Stimulated activated CD8-positive, alpha-beta memory T cell treated with anti-CD3 and anti-CD28 coated beads, Interleukin-2, amount 100 ng/mL, for 48 hours (primary cell): Measurements from ENCODE around the gene IGSF10.
"Not testable (repeated sequence)": the region's sequence is repeated elsewhere in the genome, so short reads cannot be mapped to it uniquely, and the experiment has no call there.

Experiments
- DNase-seq, 2 donors: peaks; one replicate each; pipeline ENCODE4 v3.0.0-alpha.2; 2020; ENCODE audit warnings: low read depth in 2 of 2

The IGSF10 gene, protein sequence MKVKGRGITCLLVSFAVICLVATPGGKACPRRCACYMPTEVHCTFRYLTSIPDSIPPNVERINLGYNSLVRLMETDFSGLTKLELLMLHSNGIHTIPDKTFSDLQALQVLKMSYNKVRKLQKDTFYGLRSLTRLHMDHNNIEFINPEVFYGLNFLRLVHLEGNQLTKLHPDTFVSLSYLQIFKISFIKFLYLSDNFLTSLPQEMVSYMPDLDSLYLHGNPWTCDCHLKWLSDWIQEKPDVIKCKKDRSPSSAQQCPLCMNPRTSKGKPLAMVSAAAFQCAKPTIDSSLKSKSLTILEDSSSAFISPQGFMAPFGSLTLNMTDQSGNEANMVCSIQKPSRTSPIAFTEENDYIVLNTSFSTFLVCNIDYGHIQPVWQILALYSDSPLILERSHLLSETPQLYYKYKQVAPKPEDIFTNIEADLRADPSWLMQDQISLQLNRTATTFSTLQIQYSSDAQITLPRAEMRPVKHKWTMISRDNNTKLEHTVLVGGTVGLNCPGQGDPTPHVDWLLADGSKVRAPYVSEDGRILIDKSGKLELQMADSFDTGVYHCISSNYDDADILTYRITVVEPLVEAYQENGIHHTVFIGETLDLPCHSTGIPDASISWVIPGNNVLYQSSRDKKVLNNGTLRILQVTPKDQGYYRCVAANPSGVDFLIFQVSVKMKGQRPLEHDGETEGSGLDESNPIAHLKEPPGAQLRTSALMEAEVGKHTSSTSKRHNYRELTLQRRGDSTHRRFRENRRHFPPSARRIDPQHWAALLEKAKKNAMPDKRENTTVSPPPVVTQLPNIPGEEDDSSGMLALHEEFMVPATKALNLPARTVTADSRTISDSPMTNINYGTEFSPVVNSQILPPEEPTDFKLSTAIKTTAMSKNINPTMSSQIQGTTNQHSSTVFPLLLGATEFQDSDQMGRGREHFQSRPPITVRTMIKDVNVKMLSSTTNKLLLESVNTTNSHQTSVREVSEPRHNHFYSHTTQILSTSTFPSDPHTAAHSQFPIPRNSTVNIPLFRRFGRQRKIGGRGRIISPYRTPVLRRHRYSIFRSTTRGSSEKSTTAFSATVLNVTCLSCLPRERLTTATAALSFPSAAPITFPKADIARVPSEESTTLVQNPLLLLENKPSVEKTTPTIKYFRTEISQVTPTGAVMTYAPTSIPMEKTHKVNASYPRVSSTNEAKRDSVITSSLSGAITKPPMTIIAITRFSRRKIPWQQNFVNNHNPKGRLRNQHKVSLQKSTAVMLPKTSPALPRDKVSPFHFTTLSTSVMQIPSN (N-terminal part only)

DNA sequence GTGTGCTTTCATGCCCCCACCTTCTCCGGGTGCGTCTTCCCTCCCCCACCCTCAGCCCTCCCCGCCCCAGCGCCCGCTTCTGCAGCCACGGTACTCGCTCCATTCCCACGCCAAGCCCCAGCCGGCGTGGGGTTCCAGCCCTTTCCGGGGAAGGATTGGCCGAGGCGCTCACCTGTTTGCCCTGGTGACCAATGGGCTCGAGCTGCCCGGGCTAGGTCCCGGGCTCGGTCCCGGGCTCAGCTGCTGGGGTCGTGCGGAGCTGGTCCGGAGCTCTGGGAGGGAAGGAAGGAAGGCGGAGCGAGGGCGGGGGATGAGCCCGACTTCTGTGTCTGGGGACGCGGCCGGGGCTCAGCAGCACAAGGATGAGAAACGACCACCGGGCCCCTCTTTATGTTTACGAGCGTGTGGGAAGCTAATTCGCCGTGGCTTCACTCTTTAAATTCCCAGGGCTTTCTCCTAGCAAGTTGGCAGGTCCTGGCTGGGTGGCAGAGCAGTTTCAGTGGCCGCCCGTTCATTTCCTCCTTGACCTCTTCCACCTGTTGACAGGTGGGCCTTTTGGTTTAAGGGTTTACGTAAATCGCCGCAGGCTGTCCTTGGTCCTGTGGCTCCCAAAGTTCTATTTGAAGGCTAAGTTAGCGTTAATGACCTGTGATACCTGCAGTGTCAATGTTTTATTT lies at the start of gene IGSF10:
IGSF10 (minus strand) TSS at position 288 of the 677 bp plus-strand sequence. CDS start 2,352 bp downstream, outside the sequence.
- DNase-seq: no peak

DNA sequence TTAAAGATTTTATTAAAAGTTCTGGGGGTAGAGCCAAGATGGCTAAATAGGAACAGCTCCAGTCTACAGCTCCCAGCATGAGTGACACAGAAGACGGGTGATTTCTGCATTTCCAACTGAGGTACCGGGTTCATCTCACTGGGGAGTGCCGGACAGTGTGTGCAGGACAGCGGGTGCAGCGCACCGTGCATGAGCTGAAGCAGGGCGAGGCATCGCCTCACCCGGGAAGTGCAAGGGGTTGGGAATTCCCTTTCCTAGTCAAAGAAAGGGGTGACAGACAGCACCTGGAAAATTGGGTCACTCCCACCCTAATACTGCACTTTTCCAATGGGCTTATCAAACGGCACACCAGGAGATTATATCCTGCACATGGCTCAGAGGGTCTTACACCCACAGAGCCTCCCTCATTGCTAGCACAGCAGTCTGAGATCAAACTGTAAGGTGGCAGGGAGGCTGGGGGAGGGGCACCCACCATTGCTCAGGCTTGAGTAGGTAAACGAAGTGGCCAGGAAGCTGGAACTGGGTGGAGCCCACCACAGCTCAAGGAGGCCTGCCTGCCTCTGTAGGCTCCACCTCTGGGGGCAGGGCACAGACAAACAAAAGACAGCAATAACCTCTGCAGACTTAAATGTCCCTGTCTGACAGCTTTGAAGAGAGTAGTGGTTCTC lies 48.7 kb upstream of the IGSF10 start:
- DNase-seq: not testable (repeated sequence)

DNA sequence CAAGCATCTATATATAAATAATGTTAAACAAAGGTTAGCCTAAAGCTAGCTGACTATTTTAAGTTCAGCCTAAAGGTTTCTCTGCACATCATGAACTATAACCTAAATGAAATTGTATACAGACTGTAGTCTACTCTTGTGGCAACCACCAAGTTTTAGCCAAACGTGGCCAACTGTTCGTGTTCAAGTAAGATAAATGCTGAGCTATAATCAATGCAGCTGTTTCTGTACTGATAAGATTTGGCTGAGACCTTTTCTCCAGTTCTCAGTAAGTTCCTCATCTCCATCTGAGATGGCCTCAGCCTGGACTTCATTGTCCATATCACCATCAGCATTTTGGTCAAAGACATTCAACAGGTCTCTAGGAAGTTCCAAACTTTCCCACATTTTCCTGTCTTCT lies 43.7 kb upstream of the IGSF10 start:
- no peak for DNase-seq

DNA sequence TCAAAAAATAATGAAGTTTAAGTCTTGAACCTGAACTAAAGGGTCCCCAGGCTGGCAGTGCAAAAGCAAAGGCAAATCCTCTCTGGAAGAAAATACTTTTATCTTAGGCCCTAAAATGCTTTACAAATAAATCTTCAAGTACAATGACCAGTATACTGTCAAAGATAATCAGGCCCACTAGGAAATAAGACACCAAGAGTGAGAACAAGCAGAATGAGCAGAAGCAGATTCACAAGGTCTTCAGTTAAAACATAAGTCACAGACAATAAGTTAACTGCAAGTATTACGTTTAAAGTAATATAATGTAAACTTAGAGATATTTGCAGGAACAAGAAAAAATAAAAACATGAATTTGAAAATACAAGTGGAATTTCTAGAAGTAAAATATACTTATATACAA lies 42.2 kb upstream of the IGSF10 start:
- DNase-seq: no peak

DNA sequence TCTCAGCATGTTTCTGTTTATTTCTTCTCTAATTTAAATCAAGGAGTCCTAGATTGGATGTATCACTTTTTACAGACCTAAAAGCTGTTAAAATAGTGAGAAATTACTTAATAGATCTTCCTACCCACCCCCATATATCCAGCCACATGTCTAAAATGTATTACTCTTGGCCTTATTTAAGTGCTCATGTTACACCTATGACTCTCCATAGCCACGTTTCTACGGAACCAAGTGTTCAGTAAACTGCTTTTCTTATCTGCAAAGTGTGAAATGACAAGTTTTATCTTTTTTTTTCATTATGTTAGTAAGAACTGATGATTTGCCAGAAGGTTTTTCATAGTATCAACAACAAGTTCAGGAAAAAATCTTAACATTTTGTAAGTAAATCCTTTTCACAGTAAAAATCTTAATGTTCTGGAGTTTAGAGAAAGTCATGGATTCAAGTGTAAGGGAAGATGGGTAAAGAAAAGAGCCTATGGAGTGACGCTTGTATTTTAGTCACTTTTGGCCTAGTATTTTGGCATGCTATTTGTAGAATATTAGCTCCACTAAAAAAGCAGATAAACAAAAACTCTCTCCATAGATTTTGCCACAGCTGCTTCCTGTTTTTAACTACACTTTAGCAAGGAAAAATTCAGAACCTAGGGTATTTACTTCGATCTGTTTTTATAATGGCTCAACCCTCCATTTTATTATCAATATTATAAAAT lies 41.2 kb upstream of the IGSF10 start:
- no peak for DNase-seq

DNA sequence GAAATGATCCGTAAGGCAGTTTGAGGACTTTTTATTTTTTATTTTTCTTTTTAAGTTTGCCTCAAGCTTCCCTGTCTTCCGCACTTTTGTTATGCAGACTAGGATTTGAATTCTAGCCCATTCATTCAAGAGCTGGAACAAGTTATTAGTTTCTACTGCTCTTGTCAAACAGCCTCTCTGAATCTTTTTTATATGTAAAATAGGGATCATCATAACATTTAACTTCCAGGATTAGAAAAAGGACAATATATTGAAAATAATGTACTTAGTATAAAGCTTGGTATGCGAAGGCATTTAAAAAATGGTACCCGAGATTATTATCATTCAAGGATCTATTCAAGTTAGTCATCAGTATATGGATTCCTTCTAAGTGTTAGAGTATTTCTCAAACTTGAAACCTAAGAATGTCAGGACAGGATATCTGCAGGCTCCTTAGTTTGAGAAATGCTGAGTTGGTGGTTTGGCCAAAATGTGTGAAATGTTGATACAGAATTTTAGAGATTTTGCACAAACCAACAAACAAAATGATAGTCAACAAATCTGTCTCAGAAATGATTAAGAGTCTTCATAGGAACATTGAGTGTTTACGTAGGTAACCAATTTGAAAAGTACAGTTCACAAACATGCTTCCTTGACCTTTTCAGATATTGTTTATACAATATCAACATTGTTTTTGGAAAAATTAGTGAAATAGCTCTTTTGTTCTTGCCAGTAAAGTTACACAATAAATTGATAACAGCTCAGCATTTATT lies 40.5 kb upstream of the IGSF10 start:
- DNase-seq: no peak

DNA sequence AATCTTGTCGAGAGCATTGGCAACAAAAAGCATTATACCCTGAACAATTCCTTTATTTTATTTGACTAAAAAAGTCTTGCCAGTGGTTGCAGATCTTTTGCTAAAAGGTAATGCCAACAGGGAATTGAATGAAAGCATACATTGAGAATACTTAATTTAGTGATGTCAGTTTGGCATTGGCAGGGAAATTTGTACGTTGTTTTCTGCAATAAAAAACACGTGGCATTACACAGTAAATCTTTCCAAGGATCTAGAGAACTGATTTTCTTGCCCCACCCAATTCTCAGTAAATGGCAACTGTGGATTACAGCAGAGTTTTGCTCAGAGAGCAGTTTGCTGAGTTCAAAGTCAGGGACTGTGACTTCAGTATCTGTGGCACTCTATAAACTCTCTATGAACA lies 38.3 kb upstream of the IGSF10 start:
- DNase-seq: no peak

DNA sequence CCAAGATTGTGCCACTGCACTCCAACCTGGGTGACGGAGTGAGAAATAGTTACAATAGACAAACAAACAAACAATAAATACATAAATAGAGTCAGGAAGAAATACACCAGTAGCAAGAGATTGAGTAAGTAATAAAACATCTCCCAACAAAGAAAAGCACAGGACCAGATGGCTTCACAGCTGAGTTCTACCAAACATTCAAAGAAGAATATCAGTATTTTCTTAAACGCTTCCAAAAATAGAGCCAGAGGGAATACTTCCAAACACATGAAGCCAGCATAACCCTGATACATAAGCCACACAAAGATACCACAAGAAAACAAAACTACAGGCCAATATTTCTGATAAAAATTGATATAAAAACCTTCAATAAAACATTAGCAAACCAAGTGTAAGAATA lies 30.7 kb upstream of the IGSF10 start:
- DNase-seq: no peak

DNA sequence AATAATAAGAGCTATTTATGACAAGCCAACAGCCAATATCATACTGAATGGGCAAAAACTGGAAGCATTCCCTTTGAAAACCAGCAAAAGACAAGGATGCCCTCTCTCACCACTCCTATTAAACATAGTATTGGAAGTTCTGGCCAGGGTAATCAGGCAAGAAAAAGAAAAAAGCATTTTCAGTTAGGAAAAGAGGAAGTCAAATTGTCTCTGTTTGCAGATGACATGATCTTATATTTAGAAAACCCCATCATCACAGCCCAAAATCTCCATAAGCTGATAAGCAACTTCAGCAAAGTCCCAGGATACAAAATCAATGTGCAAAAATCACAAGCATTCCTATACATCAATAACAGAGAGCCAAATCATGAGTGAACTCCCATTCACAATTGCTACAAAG lies 27.0 kb upstream of the IGSF10 start:
- DNase-seq: not testable (repeated sequence)

DNA sequence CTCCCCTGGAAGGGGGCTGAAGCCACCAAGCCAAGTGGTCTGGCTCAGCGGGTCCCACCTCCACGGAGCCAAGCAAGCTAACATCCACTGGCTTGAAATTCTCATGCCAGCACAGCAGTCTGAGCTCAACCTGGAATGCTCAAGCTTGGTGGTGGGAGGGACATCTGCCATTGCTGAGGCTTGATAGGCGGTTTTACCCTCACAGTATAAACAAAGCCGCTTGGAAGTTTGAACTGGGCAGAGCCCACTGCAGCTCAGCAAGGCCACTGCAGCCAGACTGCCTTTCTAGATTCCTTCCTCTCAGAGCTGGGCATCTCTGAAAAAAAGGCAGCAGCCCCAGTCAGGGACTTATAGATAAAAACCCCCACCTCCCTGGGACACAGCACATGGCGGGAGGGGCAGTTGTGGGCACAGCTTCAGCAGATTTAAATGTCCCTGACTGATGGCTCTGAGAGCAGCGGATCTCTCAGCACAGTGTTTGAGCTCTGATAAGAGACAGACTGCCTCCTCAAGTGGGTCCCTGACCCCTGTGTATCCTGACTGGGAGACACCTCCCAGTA lies 23.2 kb upstream of the IGSF10 start:
- DNase-seq: no peak

DNA sequence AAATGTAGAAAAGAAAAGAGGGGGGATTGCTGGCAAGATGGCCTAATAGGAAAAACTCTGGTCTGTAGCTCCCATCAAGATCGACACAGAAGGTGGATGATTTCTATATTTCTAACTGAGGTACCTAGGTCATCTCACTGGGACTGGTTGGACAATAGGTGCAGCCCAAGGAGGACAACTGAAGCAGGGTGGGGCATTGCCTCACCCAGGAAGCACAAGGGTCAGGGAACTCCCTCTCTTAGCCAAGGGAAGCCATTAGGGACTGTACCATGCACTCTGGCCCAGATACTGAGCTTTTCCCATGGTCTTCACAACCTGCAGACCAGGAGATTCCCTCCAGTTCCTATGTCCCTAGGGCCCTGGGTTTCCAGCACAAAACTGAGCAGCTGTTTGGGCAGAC lies 22.6 kb upstream of the IGSF10 start:
- DNase-seq: no peak

DNA sequence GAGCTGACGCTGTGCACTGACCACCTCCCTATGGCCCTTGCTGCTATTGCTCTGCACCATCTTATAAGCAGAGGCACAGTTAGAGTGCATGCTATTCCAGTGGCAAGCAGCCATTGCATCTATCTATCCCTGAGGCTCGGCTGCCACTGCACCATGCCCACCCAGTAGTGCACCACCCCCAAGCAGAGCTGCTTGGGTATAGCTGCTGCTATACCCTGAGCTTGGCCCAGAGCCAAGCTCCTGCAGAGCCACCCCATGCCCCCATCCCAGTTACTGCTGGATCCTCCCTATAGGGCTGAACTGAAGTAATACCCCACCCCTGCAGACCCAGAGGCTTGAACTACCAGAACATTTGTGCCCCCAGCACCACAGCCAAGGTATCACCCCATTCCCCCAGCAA lies 19.6 kb upstream of the IGSF10 start:
- DNase-seq: no peak

DNA sequence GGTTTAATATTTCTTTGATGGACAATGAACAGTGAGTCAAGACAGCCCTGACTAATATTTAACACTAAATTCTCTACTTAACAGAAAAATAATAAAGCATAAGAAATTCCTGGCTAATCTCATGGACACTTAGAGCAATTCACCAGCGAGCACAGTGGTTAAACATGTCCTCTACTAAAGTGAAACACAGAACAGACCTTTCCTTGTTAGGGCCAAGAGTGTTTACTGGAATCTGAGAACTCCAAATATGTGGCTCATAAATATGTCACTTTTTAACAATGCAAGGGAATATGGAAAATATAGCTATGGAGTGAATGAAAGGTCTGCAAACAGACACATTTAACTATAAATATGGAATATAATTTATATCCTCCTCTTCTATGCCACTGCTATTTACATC lies 18.6 kb upstream of the IGSF10 start:
- DNase-seq: no peak

DNA sequence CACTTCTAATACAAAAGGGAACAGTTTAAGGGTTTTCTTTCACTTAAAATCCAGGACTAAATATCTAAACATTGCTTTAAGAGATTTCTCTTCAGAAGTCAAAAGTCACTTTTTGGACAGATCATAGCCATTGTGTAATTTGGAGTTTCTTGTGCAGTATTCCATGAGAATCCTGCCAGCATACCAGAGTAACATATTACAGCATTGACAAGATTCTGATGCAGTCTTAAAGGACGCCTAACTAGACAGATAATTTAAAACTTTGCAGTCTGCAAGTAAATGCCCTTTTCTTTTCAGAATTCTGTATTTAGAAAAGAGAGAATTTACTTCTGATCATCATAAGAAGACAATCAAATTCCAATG lies 17.5 kb upstream of the IGSF10 start:
- DNase-seq: no peak

DNA sequence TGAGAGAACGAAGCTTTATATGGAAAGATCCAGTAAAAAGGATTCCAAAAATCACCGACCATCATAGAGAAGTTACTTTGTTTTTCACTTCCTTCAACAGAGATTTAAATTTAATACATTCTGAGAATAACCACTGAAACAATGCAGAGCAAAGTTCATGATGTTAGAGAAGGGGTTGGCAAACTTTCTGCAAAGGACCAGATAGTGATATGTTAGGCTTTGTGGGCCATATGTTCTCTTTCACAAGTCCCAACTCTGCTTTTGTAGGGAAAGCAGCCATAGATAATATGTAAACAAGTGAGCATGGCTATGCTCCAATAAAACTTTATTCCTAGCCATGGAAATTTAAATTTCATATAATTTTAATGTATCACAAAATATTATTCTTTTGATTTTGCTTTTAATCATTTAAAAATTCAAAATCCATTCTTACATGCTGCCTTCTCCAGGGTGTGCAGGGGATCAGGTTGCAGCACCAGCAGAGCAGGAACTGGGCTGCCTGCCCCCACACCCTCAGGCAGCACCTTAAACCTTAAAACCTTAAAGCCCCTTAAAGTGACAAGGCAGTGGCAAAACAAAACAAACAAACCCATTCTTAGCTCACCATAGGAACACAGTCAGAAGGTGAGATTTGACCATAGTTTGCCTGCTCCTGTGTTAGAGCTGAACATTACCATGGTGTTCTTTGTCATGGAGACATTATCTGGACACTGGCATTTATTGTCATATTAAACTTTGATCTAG lies 16.9 kb upstream of the IGSF10 start:
- no peak for DNase-seq

DNA sequence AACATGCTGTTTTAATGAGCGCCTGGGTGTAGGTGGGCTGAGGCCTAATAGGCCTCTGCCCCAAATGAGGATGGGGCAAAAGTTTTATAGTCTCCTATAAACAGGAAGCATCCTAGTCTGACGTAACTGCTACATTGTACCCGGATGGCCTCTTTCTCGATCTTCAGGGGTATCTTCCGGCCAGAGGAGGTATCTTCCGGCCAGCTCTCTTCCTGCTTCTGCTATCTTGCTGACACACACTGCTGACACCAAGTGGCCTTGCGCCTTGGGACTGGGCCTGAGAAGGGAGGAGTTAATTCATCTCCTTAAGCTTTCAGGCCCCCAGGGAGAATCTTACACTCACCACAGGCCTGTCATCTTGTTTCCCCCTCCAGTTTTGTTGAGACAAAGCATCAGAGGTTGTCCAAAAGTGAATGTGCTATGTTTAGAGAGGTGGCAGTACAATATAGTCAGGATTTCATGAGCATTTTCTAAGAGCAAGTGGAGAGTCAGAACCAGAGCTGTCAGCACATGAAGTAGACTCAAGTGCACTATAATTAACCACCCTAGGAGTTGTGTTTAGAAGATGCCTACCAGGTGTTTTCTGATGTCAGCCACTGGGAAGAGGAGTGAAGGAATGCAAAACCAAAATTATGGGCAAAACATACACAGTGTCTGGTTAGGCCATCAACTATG lies 15.6 kb upstream of the IGSF10 start:
- DNase-seq: no peak

DNA sequence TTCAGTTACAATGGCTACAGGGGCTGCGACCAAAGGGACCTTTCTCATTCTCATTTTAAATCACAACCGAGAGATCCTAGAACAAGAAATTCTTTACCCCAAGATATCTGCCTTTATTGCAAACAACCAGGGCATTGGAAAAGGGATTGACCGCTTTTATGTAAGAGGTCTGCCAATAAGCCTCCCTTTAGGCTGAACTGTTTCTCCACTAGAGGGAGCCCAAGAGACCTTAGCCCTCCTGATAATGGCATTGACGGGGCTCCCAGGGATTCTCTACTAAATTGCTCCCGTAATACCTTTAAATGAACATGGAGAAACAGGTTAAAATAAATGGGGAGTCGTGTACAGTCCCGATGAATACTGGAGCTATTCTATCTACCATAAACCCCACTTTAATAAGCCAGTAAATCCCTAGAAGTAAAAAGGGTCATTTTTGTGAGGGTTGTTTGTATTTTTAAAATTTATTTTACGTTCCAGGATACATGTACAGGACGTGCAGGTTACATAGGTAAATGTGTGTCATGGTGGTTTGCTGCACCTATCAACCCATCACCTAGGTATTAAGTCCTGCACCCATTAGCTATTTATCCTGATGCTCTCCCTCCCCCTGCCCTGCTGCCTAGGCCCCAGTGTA lies 7.5 kb upstream of the IGSF10 start:
- no peak for DNase-seq

DNA sequence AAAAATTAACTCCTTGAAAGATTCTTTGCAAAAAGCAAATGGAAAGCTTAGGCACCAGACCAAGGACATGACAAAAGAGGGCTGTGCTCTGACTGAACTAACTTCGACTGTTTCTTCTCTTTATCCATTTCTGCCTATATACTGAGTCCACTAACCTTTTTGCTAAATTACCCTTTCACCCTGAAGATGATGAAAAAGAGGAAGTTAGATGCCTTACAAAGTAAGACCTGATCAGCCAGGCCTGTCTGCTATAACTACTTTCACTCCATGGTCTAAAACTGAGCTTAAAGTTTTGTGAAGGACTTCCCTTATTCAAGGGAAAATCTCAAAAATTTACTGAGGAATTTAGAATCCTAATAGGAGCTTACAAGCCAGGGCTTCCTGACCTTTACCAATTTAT lies 6.2 kb upstream of the IGSF10 start:
- no peak for DNase-seq
